ENCODE measurements around the gene ARHGAP15.

ARHGAP15 gene

GRCh38 chr2:143481733-143482132 is 352.5 kb downstream of the ARHGAP15 start:
- H3K4me3 ChIP-seq (replicated peaks in 1 of 2; ENCODE audit: low read depth in 2 of 2, low read length in 2 of 2), result no peak overlapping the region
- no peak for TF ChIP-seq CTCF (IDR thresholded peaks at IDR 0.05; ENCODE audit: low read depth, low read length)
- DNase-seq (ENCODE audit: low read depth in 2 of 2), result no peak

DNA sequence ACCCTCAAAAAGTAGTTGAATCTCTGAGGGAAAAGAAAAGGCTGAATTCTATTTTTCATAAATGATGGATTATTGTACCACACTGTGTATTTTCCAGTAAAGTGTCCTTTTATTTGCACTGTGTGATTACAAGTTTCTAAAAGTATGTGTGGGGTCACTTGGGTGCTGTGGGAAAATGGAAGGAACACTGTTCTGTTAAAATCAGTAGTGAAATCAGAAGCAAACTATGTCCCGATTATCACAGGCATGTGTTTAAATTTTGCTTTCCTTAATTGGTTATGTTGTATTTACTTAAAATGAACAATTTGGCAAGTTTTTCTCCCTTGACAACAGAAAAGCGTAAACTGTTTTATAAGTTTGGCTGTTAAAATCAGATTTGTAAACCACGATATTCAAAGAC is 353.1 kb downstream of the ARHGAP15 start:
- no peak for TF ChIP-seq CTCF (IDR thresholded peaks at IDR 0.05; ENCODE audit: low read depth, low read length)
- DNase-seq (ENCODE audit: low read depth in 2 of 2), result peak; percentile 37 to 39
- no peak overlapping the region for H3K4me3 ChIP-seq (replicated peaks in 1 of 2; ENCODE audit: low read depth in 2 of 2, low read length in 2 of 2)

- TF ChIP-seq CTCF (IDR thresholded peaks at IDR 0.05; ENCODE audit: low read depth, low read length), result no peak
- peak; percentile 25 to 65 for DNase-seq (ENCODE audit: low read depth in 2 of 2)
- H3K4me3 ChIP-seq (replicated peaks in 1 of 2; ENCODE audit: low read depth in 2 of 2, low read length in 2 of 2), result no peak overlapping the region
These were observed 353.6 kb downstream of the ARHGAP15 start for GRCh38 chr2:143482771-143483170.

GRCh38 chr2:143486976-143487375 is 357.8 kb downstream of the ARHGAP15 start:
- TF ChIP-seq CTCF (IDR thresholded peaks at IDR 0.05; ENCODE audit: low read depth, low read length), result no peak
- H3K4me3 ChIP-seq (replicated peaks in 1 of 2; ENCODE audit: low read depth in 2 of 2, low read length in 2 of 2), result no peak overlapping the region
- DNase-seq (ENCODE audit: low read depth in 2 of 2), result no peak

- no peak for TF ChIP-seq CTCF (IDR thresholded peaks at IDR 0.05; ENCODE audit: low read depth, low read length)
- H3K4me3 ChIP-seq (replicated peaks in 1 of 2; ENCODE audit: low read depth in 2 of 2, low read length in 2 of 2), result no peak overlapping the region
- DNase-seq (ENCODE audit: low read depth in 2 of 2), result peak; percentile 81 to 82
These were observed 359.9 kb downstream of the ARHGAP15 start for GRCh38 chr2:143489145-143489544.

- H3K4me3 ChIP-seq (replicated peaks in 1 of 2; ENCODE audit: low read depth in 2 of 2, low read length in 2 of 2), result no peak overlapping the region
- DNase-seq (ENCODE audit: low read depth in 2 of 2), result no peak
- TF ChIP-seq CTCF (IDR thresholded peaks at IDR 0.05; ENCODE audit: low read depth, low read length), result no peak
These were observed 361.9 kb downstream of the ARHGAP15 start for GRCh38 chr2:143491131-143491530.

DNA sequence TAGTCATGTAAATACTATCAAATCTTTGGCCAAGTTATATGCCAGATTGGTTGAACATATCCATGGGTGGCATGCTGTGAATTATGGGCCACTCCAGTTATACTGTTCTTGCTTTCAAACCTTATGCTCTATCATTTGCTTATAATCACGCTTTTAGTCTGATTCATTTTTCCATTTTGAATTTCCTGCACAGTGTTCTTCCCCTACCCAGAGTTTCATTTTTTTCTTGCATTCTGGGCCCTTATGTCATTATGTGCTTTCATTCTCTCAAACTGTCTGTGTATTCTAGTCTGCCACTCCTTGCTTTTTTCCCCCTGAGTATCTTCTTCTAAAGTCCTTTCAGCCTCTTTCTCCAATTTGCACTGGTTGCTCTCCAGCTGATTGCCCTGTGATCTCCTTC is 364.1 kb downstream of the ARHGAP15 start:
- H3K4me3 ChIP-seq (replicated peaks in 1 of 2; ENCODE audit: low read depth in 2 of 2, low read length in 2 of 2), result no peak overlapping the region
- no peak for DNase-seq (ENCODE audit: low read depth in 2 of 2)
- TF ChIP-seq CTCF (IDR thresholded peaks at IDR 0.05; ENCODE audit: low read depth, low read length), result no peak

Measured in cardiac fibroblast (primary cell).